Measurements from ENCODE around the gene SLC35C1.

- TF ChIP-seq POLR2A (IDR thresholded peaks at IDR 0.05) = no peak
- no peak for TF ChIP-seq CTCF (IDR thresholded peaks at IDR 0.05)
Observed at GRCh38 chr11:45795379-45795778, 9.6 kb upstream of the SLC35C1 start.

Data from sigmoid colon (tissue), 3 donors.